Psoas muscle (tissue), 8 donors: ENCODE results near the gene UFSP2. TPM values are rescaled to one million over a fixed set of nuclear protein-coding genes. Genes with fewer than 3 reads are reported as not detected.

Experiments
- ATAC-seq, 4 donors: fragments of 200-7000 bp; cut with Tn5 transposase; one replicate each; pipeline ENCODE4 v1.9.1; 2020; ENCODE audit warnings: moderate library complexity in 3 of 4, mild to moderate bottlenecking in 2 of 4
- DNase-seq, 2 donors: peaks; one replicate each; pipeline ENCODE4 v3.0.0-alpha.2; 2020
- H3K27ac ChIP-seq: fragments of 200-600 bp; one replicate; pipeline ENCODE4 v1.8.0; 2022
- H3K27me3 ChIP-seq, 3 donors: fragments of 200-600 bp in 1 of 3; one replicate each; pipeline versions ENCODE4 v1.6.1 to v1.8.0; 2013 to 2022; ENCODE audit warnings: low read length in 2 of 3, mild to moderate bottlenecking in 2 of 3, moderate library complexity in 1 of 3; ENCODE audit not compliant: insufficient read depth in 3 of 3
- H3K36me3 ChIP-seq, 2 donors: fragments of 200-600 bp in 1 of 2; one replicate each; pipeline versions ENCODE4 v1.6.1 to v1.8.0; 2013 to 2022; ENCODE audit warnings: low read depth in 1 of 2, mild to moderate bottlenecking in 1 of 2, moderate library complexity in 1 of 2; ENCODE audit not compliant: insufficient read depth in 1 of 2
- H3K4me1 ChIP-seq: fragments of 200-600 bp; one replicate; pipeline ENCODE4 v1.8.0; 2022
- H3K4me3 ChIP-seq: fragments of 200-600 bp; one replicate; pipeline ENCODE4 v1.8.0; 2022; ENCODE audit warnings: mild to moderate bottlenecking
- H3K9me3 ChIP-seq: fragments of 200-600 bp; one replicate; pipeline ENCODE4 v1.8.0; 2022
- WGBS, 3 donors: extraction: QIAGEN DNeasy Blood & Tissue Kit; methylation state at CpG; one replicate each; pipeline versions ENCODE4 v1.1.6 to v1.1.7; 2013; 5-methylcytosine and 5-hydroxymethylcytosine counted together
- intact Hi-C, 2 donors: fragments of 100-400 bp; cut with DNase I; formaldehyde crosslinking; loops; one replicate each; pipeline versions ENCODE4 v1.11.0 to v1.14.2; 2022
- polyA plus RNA-seq, 3 donors: library from polyadenylated mRNA; stranded (reverse); fragments of 200-250 nt; gene quantifications; one replicate each; pipeline ENCODE4 v1.2.3, GENCODE V29; 2013
- total RNA-seq, 4 donors: library from RNA; stranded (reverse); fragmentation: NEBNext Ultra II Directional in 2 of 4; extraction: Animal tissue kit (Norgen Biotek cat#: 25700) in 2 of 4; gene quantifications; one replicate each; pipeline versions ENCODE4 v1.2.1 to v1.2.4, GENCODE V29; 2021 to 2023
- TF ChIP-seq, protein P1 (sequence below): fragments of 200-600 bp; IDR thresholded peaks from one replicate; pipeline ENCODE4 v1.8.0; 2022; ENCODE audit warnings: antibody characterized with exemption
- donor health status: healthy with polysubstance abuse.
- donor health status: DM: no; HTN: no; CAD: no; lungs with moderate emphysema.
- donor health status: Bipolar disorder and iron deficiency.
- donor health status: healthy.
- donor health status: DM: yes; HTN: yes; CAD: no.
- donor health status: DM: no; HTN: no; CAD: no.
- donor health status: DM: no; HTN: no; CAD: no.
- donor health status: DM: yes; HTN: yes; CAD: no.

The UFSP2 gene
- total and polyA plus RNA-seq, 7 donors = 22.5 to 45.5 (median 33.8) TPM

DNA sequence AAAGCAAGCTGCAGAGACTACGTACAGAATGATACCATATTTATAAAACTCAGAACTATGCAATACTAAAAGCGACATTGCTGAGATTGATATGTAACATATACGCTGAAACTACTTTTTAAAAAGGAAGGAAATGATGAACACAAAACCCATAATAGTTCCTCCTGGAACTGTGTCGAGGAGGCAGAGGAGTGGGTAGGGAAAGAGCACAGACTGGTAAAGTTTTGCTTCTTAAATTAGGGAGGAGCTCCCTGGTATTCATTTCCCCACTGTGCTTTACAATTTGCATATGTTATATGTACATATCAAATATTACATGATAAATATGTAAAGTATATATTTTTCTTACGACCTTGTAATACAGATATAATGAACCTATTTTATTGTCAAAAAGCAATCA lies 13.9 kb downstream of the UFSP2 start:
- Histone ChIP-seq H3K4me3 (no peak overlapping the region), H3K9me3 (no peaks in the 10 kb centered on the region), H3K27me3 (no peaks in the 10 kb centered on the region), H3K36me3 (peaks cover 4 to 90% of the 10 kb centered on the region in 2 donors), H3K4me1 (no peaks in the 10 kb centered on the region), H3K27ac (no peak overlapping the region)
- no peak for ATAC-seq
- no peak for DNase-seq
- 83 to 86% (median 86%) methylated on average over 5 of the region's 5 CpGs for WGBS, 3 donors
- TF ChIP-seq, protein P1, sequence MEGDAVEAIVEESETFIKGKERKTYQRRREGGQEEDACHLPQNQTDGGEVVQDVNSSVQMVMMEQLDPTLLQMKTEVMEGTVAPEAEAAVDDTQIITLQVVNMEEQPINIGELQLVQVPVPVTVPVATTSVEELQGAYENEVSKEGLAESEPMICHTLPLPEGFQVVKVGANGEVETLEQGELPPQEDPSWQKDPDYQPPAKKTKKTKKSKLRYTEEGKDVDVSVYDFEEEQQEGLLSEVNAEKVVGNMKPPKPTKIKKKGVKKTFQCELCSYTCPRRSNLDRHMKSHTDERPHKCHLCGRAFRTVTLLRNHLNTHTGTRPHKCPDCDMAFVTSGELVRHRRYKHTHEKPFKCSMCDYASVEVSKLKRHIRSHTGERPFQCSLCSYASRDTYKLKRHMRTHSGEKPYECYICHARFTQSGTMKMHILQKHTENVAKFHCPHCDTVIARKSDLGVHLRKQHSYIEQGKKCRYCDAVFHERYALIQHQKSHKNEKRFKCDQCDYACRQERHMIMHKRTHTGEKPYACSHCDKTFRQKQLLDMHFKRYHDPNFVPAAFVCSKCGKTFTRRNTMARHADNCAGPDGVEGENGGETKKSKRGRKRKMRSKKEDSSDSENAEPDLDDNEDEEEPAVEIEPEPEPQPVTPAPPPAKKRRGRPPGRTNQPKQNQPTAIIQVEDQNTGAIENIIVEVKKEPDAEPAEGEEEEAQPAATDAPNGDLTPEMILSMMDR = no peak
- intact Hi-C loops = no loop called here

DNA sequence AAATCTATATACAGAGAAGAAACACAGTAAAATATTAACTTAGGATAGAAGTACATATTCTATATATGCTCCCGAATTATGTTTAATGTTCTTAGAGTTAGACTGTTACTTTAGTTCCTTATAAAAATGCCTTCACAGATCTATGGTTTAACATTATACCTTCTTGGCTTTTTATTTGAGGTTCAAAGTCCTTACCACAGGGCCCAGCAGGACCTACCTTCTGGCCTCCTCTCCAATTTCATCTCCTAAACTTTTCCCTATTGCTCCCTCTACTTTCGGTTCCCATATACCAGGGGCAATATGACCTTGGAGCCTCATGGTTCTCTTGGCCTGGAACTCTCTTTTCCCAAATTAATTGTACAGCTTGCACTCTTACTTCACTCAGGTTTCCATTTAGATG lies 17.3 kb downstream of the UFSP2 start:
- H3K27me3 ChIP-seq = no peaks in the 10 kb centered on the region
- peaks cover 2 to 90% of the 10 kb centered on the region in 2 donors for H3K36me3 ChIP-seq
- ATAC-seq (no peak), DNase-seq (no peak)
- no peak overlapping the region for H3K27ac ChIP-seq
- 97 to 99% (median 98%) methylated on average over 2 of the region's 2 CpGs for WGBS, 3 donors
- intact Hi-C loops = no loop called here
- H3K4me3 ChIP-seq = no peak overlapping the region
- TF ChIP-seq, protein P1 = no peak
- H3K9me3 ChIP-seq = no peaks in the 10 kb centered on the region
- no peaks in the 10 kb centered on the region for H3K4me1 ChIP-seq

DNA sequence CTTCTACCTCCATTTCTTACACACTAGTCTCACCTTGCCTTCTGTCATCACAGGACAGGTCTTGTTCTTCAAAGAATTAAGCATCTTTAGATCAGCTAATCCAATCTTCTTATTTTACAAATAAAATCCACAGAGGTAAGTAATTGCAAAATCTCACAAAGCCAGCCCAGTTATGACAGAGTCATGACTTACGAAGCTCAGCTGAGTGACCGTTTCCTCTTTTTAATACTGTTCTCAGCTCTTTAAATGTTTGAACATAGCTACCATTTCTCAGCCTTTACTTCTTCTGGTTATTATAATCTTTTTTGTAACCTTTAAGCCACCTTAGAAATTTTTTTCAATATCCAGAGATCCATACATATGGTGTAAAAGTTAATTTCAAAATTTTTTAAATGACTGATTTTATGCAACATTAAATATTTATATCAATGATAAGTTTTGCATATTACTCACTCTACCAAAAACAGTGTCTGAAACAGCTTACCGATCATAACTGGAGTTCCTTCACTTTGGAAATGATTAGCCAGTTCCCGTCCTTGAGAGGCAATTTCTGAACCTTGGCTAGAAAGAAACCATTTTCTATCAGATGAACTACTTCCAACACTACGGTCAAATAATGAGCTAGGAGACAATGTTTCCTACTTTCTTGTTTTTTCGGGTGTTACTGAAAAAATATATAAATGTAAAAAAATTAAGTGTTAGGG lies 20.3 kb downstream of the UFSP2 start:
- 93 to 95% (median 95%) methylated on average over 6 of the region's 6 CpGs for WGBS, 3 donors
- intact Hi-C loops = no loop called here
- DNase-seq (no peak), ATAC-seq (no peak)
- no peaks in the 10 kb centered on the region for H3K27me3 ChIP-seq
- no peak overlapping the region for H3K27ac ChIP-seq
- no peak overlapping the region for H3K4me3 ChIP-seq
- H3K4me1 ChIP-seq = no peaks in the 10 kb centered on the region
- no peaks in the 10 kb centered on the region for H3K9me3 ChIP-seq
- peaks cover 4 to 98% of the 10 kb centered on the region in 2 donors for H3K36me3 ChIP-seq
- TF ChIP-seq, protein P1 = no peak

DNA sequence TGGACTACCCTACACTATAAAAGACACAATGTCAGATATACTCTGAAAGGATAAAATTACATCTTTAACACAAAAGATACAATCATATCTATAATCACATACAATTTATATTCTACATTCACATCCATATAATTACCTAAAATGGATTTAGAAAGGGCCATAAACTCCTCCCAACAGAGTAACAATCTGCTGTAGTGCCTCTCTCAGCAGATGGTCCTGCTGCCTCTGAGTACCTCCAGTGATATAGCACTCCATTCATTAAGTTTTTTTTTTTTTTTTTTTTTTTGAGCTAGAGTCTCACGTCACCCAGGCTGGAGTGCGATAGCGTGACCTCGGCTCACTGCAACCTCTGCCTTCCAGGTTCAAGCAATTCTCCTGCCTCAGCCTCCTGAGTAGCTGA lies 21.7 kb downstream of the UFSP2 start:
- intact Hi-C loops = no loop called here
- Histone ChIP-seq H3K27ac (no peak overlapping the region), H3K4me3 (no peak overlapping the region), H3K27me3 (no peaks in the 10 kb centered on the region), H3K4me1 (no peaks in the 10 kb centered on the region), H3K36me3 (peaks cover 4 to 100% of the 10 kb centered on the region in 2 donors), H3K9me3 (no peaks in the 10 kb centered on the region)
- DNase-seq = no peak
- 91 to 93% (median 92%) methylated on average over 4 of the region's 4 CpGs for WGBS, 3 donors
- TF ChIP-seq, protein P1 = no peak
- ATAC-seq = no peak
